Panc1 (cell line): Measurements from ENCODE around the gene SHOC2. TPM values are rescaled to one million over a fixed set of nuclear protein-coding genes. Genes with fewer than 3 reads are reported as not detected.

Experiments
- ATAC-seq: fragments of 200-7000 bp; cut with Tn5 transposase; 2 replicates; pipeline ENCODE4 v1.9.1; 2020; ENCODE audit warnings: mild to moderate bottlenecking, moderate library complexity
- BruUV-seq: library from RNA; stranded (reverse); fragments of 400-500 nt; replicated peaks from 2 replicates; lab custom pipeline; 2021; lab: Mats Ljungman, UMichigan
- CTCF ChIA-PET: fragments of 300-600 bp; sonication (Branson Sonifier 250); formaldehyde crosslinking; loops from one replicate; lab custom pipeline; 2022; ENCODE audit warnings: antibody characterized with exemption; lab: Charles Lee
- POLR2A ChIA-PET: fragments of 300-600 bp; sonication (Branson Sonifier 250); formaldehyde crosslinking; loops from one replicate; lab custom pipeline; 2022; ENCODE audit warnings: antibody characterized with exemption; lab: Charles Lee
- DNase-seq: peaks from one replicate; pipeline ENCODE4 v3.0.0-alpha.2; 2010; ENCODE audit warnings: low read depth, low spot score
- H3K27ac ChIP-seq: 2 replicates; pipeline ENCODE4 v1.5.1; 2011; ENCODE audit warnings: mild to moderate bottlenecking, low read length, inconsistent platforms
- H3K27me3 ChIP-seq: fragments of 200-500 bp; sonication (Bioruptor generic); 2 replicates; pipeline ENCODE4 v1.6.0; 2014; ENCODE audit warnings: low read length, inconsistent platforms; ENCODE audit not compliant: control insufficient read depth, insufficient read depth
- H3K36me3 ChIP-seq: fragments of 200-500 bp; sonication (Bioruptor generic); 2 replicates; pipeline ENCODE4 v1.5.1; 2014; ENCODE audit warnings: inconsistent platforms, mild to moderate bottlenecking, low read length, moderate library complexity; ENCODE audit not compliant: control insufficient read depth, insufficient read depth
- H3K4me1 ChIP-seq: 2 replicates; pipeline ENCODE4 v1.5.1; 2011; ENCODE audit warnings: inconsistent platforms, mild to moderate bottlenecking, low read length, moderate library complexity; ENCODE audit not compliant: control insufficient read depth, insufficient read depth
- H3K4me3 ChIP-seq, 2 experiments: 2 replicates each; pipeline ENCODE4 v1.5.1; 2011 to 2012; ENCODE audit warnings: low read depth in 2 of 2, low read length in 2 of 2, mild to moderate bottlenecking in 2 of 2, inconsistent platforms in 1 of 2, moderate library complexity in 1 of 2
- H3K9me3 ChIP-seq: fragments of 200-500 bp; sonication (Bioruptor generic); 2 replicates; pipeline ENCODE4 v1.5.1; 2014; ENCODE audit warnings: low read depth, mild to moderate bottlenecking, inconsistent platforms, low read length, moderate library complexity; ENCODE audit not compliant: control insufficient read depth, insufficient read depth
- CTCF ChIP-seq: fragments of 450-650 bp; IDR thresholded peaks from 2 replicates; pipeline ENCODE4 v1.5.1; 2017; ENCODE audit warnings: mild to moderate bottlenecking
- POLR2AphosphoS5 ChIP-seq: IDR thresholded peaks from 2 replicates; pipeline ENCODE4 v1.6.1; 2012; ENCODE audit warnings: mild to moderate bottlenecking, low read depth, low read length, moderate library complexity
- REST ChIP-seq, 2 experiments: IDR thresholded peaks; 2 replicates each; pipeline ENCODE4 v1.6.1; 2011 to 2012; ENCODE audit warnings: low read depth in 2 of 2, control low read depth in 1 of 2, low read length in 1 of 2, mild to moderate bottlenecking in 1 of 2, moderate library complexity in 1 of 2; ENCODE audit not compliant: insufficient read depth in 1 of 2
- SIN3A ChIP-seq: IDR thresholded peaks from 2 replicates; pipeline ENCODE4 v1.6.1; 2012; ENCODE audit warnings: low read depth, mild to moderate bottlenecking, low read length, moderate library complexity, borderline replicate concordance; ENCODE audit not compliant: insufficient read depth
- TCF7L2 ChIP-seq: IDR thresholded peaks from 2 replicates; pipeline ENCODE4 v1.6.1; 2011; ENCODE audit warnings: mild to moderate bottlenecking, low read depth, low read length, inconsistent platforms
- in situ Hi-C: cut with HindIII; loops from 2 replicates; pipeline ENCODE4 v1.10.0; 2016; ENCODE audit warnings: low sequenced_read_pairs, low pct_unique_long_range_greater_than_20kb
- intact Hi-C: fragments of 100-400 bp; cut with micrococcal nuclease; formaldehyde crosslinking; loops from one replicate; pipeline ENCODE4 v1.10.0; 2022; ENCODE audit not compliant: unreplicated experiment
- total RNA-seq: library from RNA; stranded (reverse); gene quantifications from one replicate; pipeline ENCODE4 v1.2.1, GENCODE V29; 2021; ENCODE audit not compliant: unreplicated experiment

Gene SHOC2
- total RNA-seq, 1 experiment from 2014 or later = 56.6 TPM

- no peak overlapping the region for H3K27ac ChIP-seq
- in situ Hi-C loops = no loop called here
- no peak overlapping the region for H3K4me3 ChIP-seq
- ATAC-seq = no peak
- intact Hi-C loops = no loop called here
- H3K4me1 ChIP-seq = no peaks in the 10 kb centered on the region; the same call in 1 of the 2 replicates
- TSS peak; percentile 59 for BruUV-seq
- peaks cover 10% of the 10 kb centered on the region for H3K36me3 ChIP-seq
- no peak for TF ChIP-seq POLR2AphosphoS5
- TF ChIP-seq CTCF = no peak
- TF ChIP-seq TCF7L2 = no peak
- TF ChIP-seq REST (IDR thresholded peaks at IDR 0.05; ENCODE audit: insufficient read depth in 1 of 2, low read depth in 2 of 2, low read length in 1 of 2) = no peak
- TF ChIP-seq SIN3A = no peak
- ChIA-PET POLR2A (no interaction called here), CTCF (interaction anchor here (1.1 kb wide), 1 partner anchor 94 kb away, joined by 3 read pairs; no protein-coding TSS in a partner anchor)
- H3K9me3 ChIP-seq = no peaks in the 10 kb centered on the region
- DNase-seq = no peak
- no peaks in the 10 kb centered on the region for H3K27me3 ChIP-seq
Observed at GRCh38 chr10:110898391-110898790, 21.0 kb upstream of the SHOC2 start.

GRCh38 chr10:110900983-110901382, 18.4 kb upstream of the SHOC2 start:
- no peak overlapping the region for H3K4me3 ChIP-seq
- no peaks in the 10 kb centered on the region for H3K4me1 ChIP-seq
- intact Hi-C loops (no loop called here), in situ Hi-C loops (no loop called here)
- no peak for TF ChIP-seq SIN3A
- TF ChIP-seq CTCF = no peak
- TF ChIP-seq REST (IDR thresholded peaks at IDR 0.05; ENCODE audit: insufficient read depth in 1 of 2, low read depth in 2 of 2, low read length in 1 of 2) = no peak
- TF ChIP-seq POLR2AphosphoS5 = no peak
- TF ChIP-seq TCF7L2 = no peak
- peaks cover 10% of the 10 kb centered on the region for H3K36me3 ChIP-seq
- H3K27me3 ChIP-seq = no peaks in the 10 kb centered on the region
- ChIA-PET CTCF (interaction anchor here (0.6 kb wide), 1 partner anchor 99 kb away, joined by 9 read pairs; no protein-coding TSS in a partner anchor), POLR2A (interaction anchor here (1.0 kb wide), 1 partner anchor 17 kb away, joined by 3 read pairs; no protein-coding TSS in a partner anchor)
- H3K27ac ChIP-seq = no peak overlapping the region
- no peaks in the 10 kb centered on the region for H3K9me3 ChIP-seq
- no peak for ATAC-seq
- no TSS peak for BruUV-seq
- DNase-seq = no peak
